H9 (cell line): ENCODE data around the gene BBOF1. TPM values are rescaled to one million over a fixed set of nuclear protein-coding genes. Genes with fewer than 3 reads are reported as not detected.

Source experiments
- DNase-seq: peaks from one replicate; pipeline ENCODE4 v3.0.0-alpha.2; 2017
- H2AFZ ChIP-seq: one replicate; pipeline ENCODE4 v1.6.1; 2013; ENCODE audit warnings: mild to moderate bottlenecking, low read length, control low read depth, moderate library complexity
- H2AK5ac ChIP-seq: 2 replicates; pipeline ENCODE4 v1.6.1; 2013; ENCODE audit warnings: low read length, control low read depth, mixed read lengths; ENCODE audit not compliant: insufficient read length
- H2BK120ac ChIP-seq: one replicate; pipeline ENCODE4 v1.6.1; 2013; ENCODE audit warnings: low read depth, mild to moderate bottlenecking, low read length, control low read depth, inconsistent platforms; ENCODE audit not compliant: poor library complexity, severe bottlenecking
- H2BK12ac ChIP-seq: 2 replicates; pipeline ENCODE4 v1.6.1; 2013; ENCODE audit warnings: low read length, control low read depth, mixed read lengths, low read depth; ENCODE audit not compliant: insufficient read length
- H2BK15ac ChIP-seq: 2 replicates; pipeline ENCODE4 v1.6.1; 2013; ENCODE audit warnings: low read depth, low read length, control low read depth
- H2BK20ac ChIP-seq: one replicate; pipeline ENCODE4 v1.6.1; 2013; ENCODE audit warnings: low read depth, mild to moderate bottlenecking, low read length, control low read depth, inconsistent platforms; ENCODE audit not compliant: poor library complexity, severe bottlenecking
- H2BK5ac ChIP-seq: 2 replicates; pipeline ENCODE4 v1.6.1; 2013; ENCODE audit warnings: low read length, control low read depth, mixed read lengths; ENCODE audit not compliant: insufficient read length
- H3K14ac ChIP-seq: 2 replicates; pipeline ENCODE4 v1.6.1; 2013; ENCODE audit warnings: low read length, control low read depth; ENCODE audit not compliant: insufficient read depth
- H3K18ac ChIP-seq: 2 replicates; pipeline ENCODE4 v1.6.1; 2013; ENCODE audit warnings: low read depth, mild to moderate bottlenecking, mixed read lengths, low read length, control low read depth; ENCODE audit not compliant: insufficient read length
- H3K23ac ChIP-seq: 2 replicates; pipeline ENCODE4 v1.6.1; 2013; ENCODE audit warnings: low read length, control low read depth, mixed read lengths, low read depth; ENCODE audit not compliant: insufficient read length
- H3K23me2 ChIP-seq: 2 replicates; pipeline ENCODE4 v1.6.1; 2013; ENCODE audit warnings: low read depth, mild to moderate bottlenecking, mixed read lengths, low read length, control low read depth; ENCODE audit not compliant: insufficient read length, poor library complexity, severe bottlenecking
- H3K27ac ChIP-seq: 2 replicates; pipeline ENCODE4 v1.5.1; 2013; ENCODE audit warnings: low read length, control low read depth, mixed read lengths, low read depth; ENCODE audit not compliant: insufficient read length
- H3K27me3 ChIP-seq: 2 replicates; pipeline ENCODE4 v1.6.1; 2013; ENCODE audit warnings: low read length, control low read depth, inconsistent platforms; ENCODE audit not compliant: insufficient read depth
- H3K4ac ChIP-seq: 2 replicates; pipeline ENCODE4 v1.6.1; 2013; ENCODE audit warnings: low read depth, mild to moderate bottlenecking, control low read depth, inconsistent platforms, low read length, moderate library complexity
- H3K4me1 ChIP-seq: 2 replicates; pipeline ENCODE4 v1.6.1; 2013; ENCODE audit warnings: low read length, control low read depth, inconsistent platforms; ENCODE audit not compliant: insufficient read depth
- H3K4me2 ChIP-seq: 2 replicates; pipeline ENCODE4 v1.6.1; 2013; ENCODE audit warnings: low read length, control low read depth, mixed read lengths; ENCODE audit not compliant: insufficient read length, insufficient read depth
- H3K56ac ChIP-seq: 2 replicates; pipeline ENCODE4 v1.6.1; 2013; ENCODE audit warnings: low read depth, mild to moderate bottlenecking, mixed read lengths, low read length, control low read depth; ENCODE audit not compliant: insufficient read length
- H3K79me1 ChIP-seq: 2 replicates; pipeline ENCODE4 v1.6.1; 2013; ENCODE audit warnings: low read depth, mild to moderate bottlenecking, moderate library complexity, low read length, control low read depth, inconsistent platforms; ENCODE audit not compliant: insufficient read depth, poor library complexity, severe bottlenecking
- H3K79me2 ChIP-seq: 2 replicates; pipeline ENCODE4 v1.6.1; 2013; ENCODE audit warnings: low read length, control low read depth, inconsistent platforms; ENCODE audit not compliant: insufficient read depth
- H3K9ac ChIP-seq: 2 replicates; pipeline ENCODE4 v1.6.1; 2013; ENCODE audit warnings: low read length, control low read depth, mixed read lengths; ENCODE audit not compliant: insufficient read length; ENCODE audit errors: extremely low read depth
- H3K9me3 ChIP-seq: one replicate; pipeline ENCODE4 v1.6.1; 2013; ENCODE audit warnings: low read depth, low read length, inconsistent platforms; ENCODE audit not compliant: control insufficient read depth
- H3T11ph ChIP-seq: one replicate; pipeline ENCODE4 v1.6.1; 2013; ENCODE audit warnings: mild to moderate bottlenecking, low read length, control low read depth, inconsistent platforms
- H4K20me1 ChIP-seq: one replicate; pipeline ENCODE4 v1.6.1; 2013; ENCODE audit not compliant: control insufficient read depth, insufficient read length, insufficient read depth
- H4K5ac ChIP-seq: 2 replicates; pipeline ENCODE4 v1.6.1; 2013; ENCODE audit warnings: low read depth, mild to moderate bottlenecking, mixed read lengths, low read length, control low read depth; ENCODE audit not compliant: insufficient read length
- H4K8ac ChIP-seq: replicated peaks from 2 replicates; pipeline ENCODE4 v1.6.1; 2013; ENCODE audit warnings: low read length, control low read depth, mixed read lengths, low read depth; ENCODE audit not compliant: insufficient read length
- H4K91ac ChIP-seq: 2 replicates; pipeline ENCODE4 v1.6.1; 2013; ENCODE audit warnings: low read depth, mild to moderate bottlenecking, moderate library complexity, mixed read lengths, low read length, control low read depth; ENCODE audit not compliant: insufficient read length
- H3K27ac Mint-ChIP-seq, 3 experiments: 2 replicates in 2 of 3; 3 replicates in 1 of 3; pipeline ENCODE4 v1.8.0; 2020 to 2021; ENCODE audit warnings: mixed read lengths in 3 of 3, mild to moderate bottlenecking in 1 of 3, moderate library complexity in 1 of 3
- H3K27me3 Mint-ChIP-seq: 2 replicates; pipeline ENCODE4 v1.8.0; 2021; ENCODE audit warnings: low read depth, mild to moderate bottlenecking, moderate library complexity, mixed read lengths
- H3K36me3 Mint-ChIP-seq, 3 experiments: 2 replicates in 2 of 3; 3 replicates in 1 of 3; pipeline ENCODE4 v1.8.0; 2020 to 2021; ENCODE audit warnings: low read depth in 3 of 3, mixed read lengths in 3 of 3; ENCODE audit not compliant: insufficient read depth in 1 of 3
- H3K4me1 Mint-ChIP-seq, 2 experiments: 2 replicates each; pipeline ENCODE4 v1.8.0; 2020; ENCODE audit warnings: mixed read lengths in 2 of 2
- H3K4me3 Mint-ChIP-seq, 2 experiments: 2 replicates in 1 of 2; 3 replicates in 1 of 2; pipeline ENCODE4 v1.8.0; 2020 to 2021; ENCODE audit warnings: mild to moderate bottlenecking in 2 of 2, mixed read lengths in 2 of 2, moderate library complexity in 1 of 2
- H3K9me3 Mint-ChIP-seq, 2 experiments: 2 replicates in 1 of 2; 3 replicates in 1 of 2; pipeline ENCODE4 v1.8.0; 2020; ENCODE audit warnings: mild to moderate bottlenecking in 2 of 2, mixed read lengths in 2 of 2, moderate library complexity in 1 of 2
- CTCF ChIP-seq: fragments of 200-600 bp; sonication (generic); conservative IDR thresholded peaks from 3 replicates; pipeline ENCODE4 v1.8.0; 2021; ENCODE audit warnings: antibody characterized with exemption, mild to moderate bottlenecking
- WGBS: extraction: QIAGEN DNeasy Blood & Tissue Kit; methylation state at CpG from one replicate; pipeline ENCODE4 v1.1.7; 2013; ENCODE audit warnings: missing lambda C conversion rate, low lambda C conversion rate, mixed read lengths; ENCODE audit not compliant: insufficient read length; ENCODE audit errors: extremely low coverage; 5-methylcytosine and 5-hydroxymethylcytosine counted together
- total RNA-seq: library from RNA; stranded (reverse); gene quantifications from 2 replicates; pipeline ENCODE4 v1.2.1, GENCODE V29; 2021

BBOF1 gene
- total RNA-seq, 1 experiment from 2014 or later: 0.61 TPM

- Histone ChIP-seq H4K91ac (no peak overlapping the region), H3K23me2 (no peaks in the 10 kb centered on the region), H4K5ac (no peak overlapping the region), H2BK120ac (no peak overlapping the region), H2BK5ac (no peak overlapping the region), H3K14ac (no peak overlapping the region), H3K56ac (no peak overlapping the region), H3K27ac (no peak overlapping the region), H3K18ac (no peak overlapping the region), H3K4ac (no peak overlapping the region), H2AFZ (no peak overlapping the region), H3K79me1 (no peaks in the 10 kb centered on the region), H3K23ac (no peak overlapping the region), H2BK20ac (no peak overlapping the region), H4K20me1 (no peaks in the 10 kb centered on the region), H3K4me1 (no peaks in the 10 kb centered on the region), H2AK5ac (no peak overlapping the region), H2BK12ac (no peak overlapping the region), H4K8ac (no peak overlapping the region), H3K27me3 (no peaks in the 10 kb centered on the region), H2BK15ac (no peak overlapping the region), H3T11ph (no peak overlapping the region), H3K79me2 (no peaks in the 10 kb centered on the region), H3K4me2 (no peak overlapping the region), H3K9me3 (no peaks in the 10 kb centered on the region), H3K9ac (no peak overlapping the region)
- H3K9me3 Mint-ChIP-seq: no peaks in the 10 kb centered on the region
- TF ChIP-seq CTCF: no peak
- no CpG with 5 or more reads among the region's 4 CpGs for WGBS
- no peak overlapping the region for H3K4me3 Mint-ChIP-seq
- no peaks in the 10 kb centered on the region for H3K36me3 Mint-ChIP-seq
- no peaks in the 10 kb centered on the region for H3K27me3 Mint-ChIP-seq
- no peaks in the 10 kb centered on the region for H3K4me1 Mint-ChIP-seq
- no peak for DNase-seq
- H3K27ac Mint-ChIP-seq: no peak overlapping the region
Observed at GRCh38 chr14:74035556-74035955, 16.4 kb downstream of the BBOF1 start.
